ENCODE data around the gene BRD7. TPM values are rescaled to one million over a fixed set of nuclear protein-coding genes. Genes with fewer than 3 reads are reported as not detected.

BRD7 gene
- polyA plus RNA-seq, 10 donors = 61.1 to 80.4 (median 68.5) TPM

Other genes starting within 250 kb of the BRD7 start
- 1 to 10 TPM; 5.0 to 8.8 (median 7.0) TPM for gene TENT4B, start 215.7 kb downstream of the BRD7 start, polyA plus RNA-seq (ENCODE audit: insufficient read length in 10 of 10)
- 10 to 100 TPM in 1 of 10 donors, 1 to 10 TPM in 9; 4.6 to 10.6 (median 8.9) TPM for gene ADCY7, start 102.4 kb downstream of the BRD7 start, polyA plus RNA-seq (ENCODE audit: insufficient read length in 10 of 10)
- gene NKD1, start 179.4 kb upstream of the BRD7 start, polyA plus RNA-seq (ENCODE audit: insufficient read length in 10 of 10) = 10 to 100 TPM in 1 of 10 donors, 1 to 10 TPM in 9; 2.2 to 11.1 (median 4.7) TPM